ENCODE results near the gene ADAMTS19.
"Not testable (repeated sequence)": the region's sequence is repeated elsewhere in the genome, so short reads cannot be mapped to it uniquely, and the experiment has no call there.

ADAMTS19 gene

DNA sequence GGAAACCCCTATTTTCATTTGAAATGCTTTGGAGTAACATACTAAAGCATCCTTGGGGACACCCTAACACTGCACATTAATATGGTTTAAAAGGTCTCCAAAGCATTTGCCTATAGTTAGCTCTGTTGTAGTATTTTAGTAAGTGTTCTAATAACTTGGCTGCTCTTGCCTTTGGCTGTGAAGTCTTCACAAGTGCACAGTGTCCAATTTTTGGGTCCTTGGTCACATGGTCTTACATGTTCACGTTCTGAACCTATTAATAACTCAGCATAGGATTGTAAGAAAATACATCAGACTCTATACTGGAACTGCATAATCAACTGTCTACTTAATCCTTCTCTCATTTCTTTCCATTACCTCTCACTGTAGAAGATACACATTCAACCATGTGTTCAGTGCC lies 17.4 kb downstream of the ADAMTS19 start:
- DNase-seq (ENCODE audit: low read depth): no peak

- no peak for DNase-seq (ENCODE audit: low read depth)
These were observed 21.1 kb downstream of the ADAMTS19 start for GRCh38 chr5:129481161-129481560.

- DNase-seq (ENCODE audit: low read depth): no peak
These were observed 36.3 kb downstream of the ADAMTS19 start for GRCh38 chr5:129496421-129496820.

DNA sequence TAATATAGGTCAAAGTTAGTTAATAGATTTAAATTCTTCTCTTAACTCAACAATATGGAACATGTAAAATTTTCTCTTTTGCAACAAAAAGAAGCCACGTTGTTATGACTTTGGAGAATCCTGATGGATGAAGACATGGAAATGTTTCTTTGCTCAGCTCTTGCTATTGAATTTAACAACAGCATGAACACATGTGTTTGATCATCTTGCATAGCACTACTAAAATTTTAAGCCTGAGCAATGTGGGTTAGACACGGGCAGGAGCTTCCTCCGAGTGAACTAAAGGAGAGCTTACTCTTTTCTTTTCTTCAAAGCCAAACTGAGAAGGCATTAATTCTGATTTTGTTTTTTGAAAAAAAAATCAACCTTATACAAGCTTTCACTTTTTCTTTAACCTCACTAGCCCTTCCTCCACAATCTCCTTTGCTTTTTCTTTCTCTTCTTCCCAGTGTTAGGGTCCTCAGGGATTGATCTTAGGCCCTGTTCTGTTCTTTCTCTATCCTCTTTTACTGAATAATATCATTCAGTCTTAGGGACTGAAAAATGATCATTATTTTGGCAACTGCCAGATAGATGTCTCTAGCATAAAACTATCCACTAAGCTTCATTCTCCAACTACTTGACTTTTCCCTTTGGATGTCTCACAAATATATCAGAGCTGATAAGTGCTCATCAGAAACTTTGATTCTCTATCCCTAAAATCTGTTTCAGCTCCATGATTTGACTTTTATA lies 36.9 kb downstream of the ADAMTS19 start:
- DNase-seq (ENCODE audit: low read depth): no peak

DNA sequence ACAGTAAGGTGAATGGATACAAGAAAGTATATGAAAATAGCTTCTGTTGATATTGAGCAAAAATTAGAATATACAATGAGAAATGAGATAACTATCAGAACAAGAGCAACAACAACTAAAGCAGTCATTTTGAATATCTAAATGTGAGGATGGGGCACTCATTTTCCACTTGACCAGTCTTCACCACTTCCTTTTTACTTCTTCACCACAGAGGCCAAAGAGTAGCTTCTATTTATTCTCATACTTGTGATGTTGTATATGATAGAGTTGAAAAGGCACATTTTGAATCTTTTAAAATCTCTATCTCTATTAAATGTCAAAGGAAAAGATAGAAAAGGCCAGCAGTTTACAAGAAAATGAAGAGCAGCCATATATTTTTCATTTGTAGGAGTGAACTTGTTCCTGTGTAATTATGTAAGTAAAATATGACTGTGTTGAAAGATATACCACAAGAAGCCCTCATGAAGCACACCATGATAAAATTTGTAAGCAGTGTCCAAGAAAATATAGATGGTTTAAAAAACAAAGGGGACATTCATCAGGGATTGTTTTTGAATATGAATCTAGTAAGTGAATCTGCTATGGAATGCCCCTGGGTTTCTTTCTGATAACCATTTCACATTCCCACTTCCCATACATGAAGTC lies 39.2 kb downstream of the ADAMTS19 start:
- no peak for DNase-seq (ENCODE audit: low read depth)

DNA sequence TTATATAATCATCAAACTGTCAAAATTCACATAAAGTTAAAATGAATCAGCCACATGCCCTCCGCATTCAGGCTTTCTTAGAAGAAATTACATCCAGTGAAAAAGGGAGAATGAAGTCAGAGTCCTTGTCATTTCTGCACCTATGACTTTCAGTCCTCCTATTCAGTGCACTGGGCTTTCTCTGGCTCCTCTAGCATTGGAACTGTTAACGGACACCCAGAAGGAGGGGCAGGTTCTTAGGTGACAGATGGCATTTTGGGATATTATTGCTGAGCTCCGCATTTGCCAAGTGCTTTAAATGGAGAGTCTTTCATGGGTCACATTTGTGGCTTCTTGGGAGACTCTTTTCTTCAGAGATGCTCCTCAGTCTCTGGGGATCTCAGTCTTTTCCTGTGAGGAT lies 40.0 kb downstream of the ADAMTS19 start:
- no peak for DNase-seq (ENCODE audit: low read depth)

- DNase-seq (ENCODE audit: low read depth): peak; percentile 32
These were observed 46.0 kb downstream of the ADAMTS19 start for GRCh38 chr5:129506086-129506485.

- DNase-seq (ENCODE audit: low read depth): no peak
These were observed 46.9 kb downstream of the ADAMTS19 start for GRCh38 chr5:129506950-129507349.

- DNase-seq (ENCODE audit: low read depth): no peak
These were observed 47.4 kb downstream of the ADAMTS19 start for GRCh38 chr5:129507527-129507926.

DNA sequence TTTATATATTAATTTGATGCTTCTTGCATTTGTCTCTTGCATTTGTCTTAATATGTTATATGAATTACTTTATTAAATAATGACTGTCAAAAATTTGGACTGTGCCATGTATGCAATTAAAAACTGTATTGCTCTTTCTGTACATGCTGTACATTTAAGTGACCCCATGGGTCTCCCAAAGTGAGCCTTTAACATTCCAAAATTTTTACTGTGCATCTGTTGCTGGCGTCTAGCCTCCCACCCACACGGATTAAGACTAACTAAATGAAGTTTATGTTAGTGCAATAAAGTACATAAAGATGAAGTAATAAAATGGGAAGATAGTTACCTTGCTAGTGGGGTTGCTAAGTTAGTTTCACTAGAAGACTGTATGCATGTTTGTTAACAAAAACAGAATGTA lies 48.5 kb downstream of the ADAMTS19 start:
- no peak for DNase-seq (ENCODE audit: low read depth)

- no peak for DNase-seq (ENCODE audit: low read depth)
These were observed 49.4 kb downstream of the ADAMTS19 start for GRCh38 chr5:129509363-129509975.

DNA sequence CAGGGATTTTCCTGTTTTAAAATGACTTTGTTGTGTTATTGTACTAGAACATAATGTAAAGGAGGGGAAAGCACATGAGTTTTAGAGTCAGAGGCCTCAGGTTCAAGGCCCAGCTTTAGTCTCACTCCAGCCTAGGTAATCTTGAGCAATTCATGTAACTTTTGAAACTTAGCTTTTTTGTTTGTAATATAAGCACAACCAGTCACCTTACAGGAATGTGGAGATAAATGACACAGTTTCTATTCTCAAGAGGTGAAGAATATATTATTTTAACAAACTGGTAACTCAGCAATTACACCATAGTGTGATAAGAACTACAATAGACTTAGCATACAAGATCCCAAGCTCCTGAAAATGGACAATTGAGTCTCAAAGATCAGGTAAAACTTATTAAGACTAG lies 51.2 kb downstream of the ADAMTS19 start:
- DNase-seq (ENCODE audit: low read depth): no peak

DNA sequence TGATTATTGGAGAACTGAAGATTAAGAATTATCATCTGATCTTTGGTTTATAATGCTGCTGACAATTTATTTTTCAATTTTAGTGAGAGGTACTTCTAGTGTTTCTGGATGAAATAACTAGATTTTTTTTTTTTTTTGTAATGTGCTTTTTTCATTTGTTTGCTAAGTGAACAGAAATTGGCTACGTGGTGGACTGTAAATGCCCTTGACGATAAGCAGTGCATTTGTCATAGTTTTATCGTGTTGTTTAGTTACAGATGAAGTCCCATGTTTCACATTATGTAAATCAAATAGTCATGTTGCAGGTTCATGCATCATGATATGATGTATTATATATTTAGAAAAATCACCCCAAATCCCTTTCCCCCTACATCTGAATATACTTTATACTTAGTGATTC lies 81.0 kb downstream of the ADAMTS19 start:
- DNase-seq (ENCODE audit: low read depth): no peak

DNA sequence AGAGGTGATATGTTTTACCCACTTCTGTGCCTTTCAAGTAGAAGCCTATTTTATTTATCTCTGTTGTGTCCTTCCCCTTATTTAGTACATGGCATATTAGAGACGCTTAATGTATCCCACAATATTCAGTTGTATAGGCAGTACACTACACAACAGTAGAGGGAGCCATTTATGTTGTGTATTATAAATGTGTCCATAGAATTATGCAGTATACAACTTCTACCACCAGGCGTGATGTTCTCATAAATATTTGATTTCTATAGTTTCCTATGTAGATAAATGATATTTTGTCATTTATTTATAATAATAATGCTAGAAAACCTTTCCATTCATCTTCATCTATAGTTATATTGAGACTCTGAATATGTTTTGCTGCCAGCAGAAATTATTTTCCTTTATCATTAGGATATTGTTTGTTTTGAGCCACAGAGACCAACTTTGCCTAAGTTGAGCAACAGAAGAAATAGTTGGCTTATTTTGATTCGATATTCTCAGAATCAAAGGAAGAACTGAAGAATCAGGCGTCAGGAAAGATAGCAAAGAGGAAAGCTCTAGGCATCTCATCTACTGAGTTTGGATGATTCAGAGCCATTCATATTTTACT lies 81.7 kb downstream of the ADAMTS19 start:
- peak; percentile 66 for DNase-seq (ENCODE audit: low read depth)

GRCh38 chr5:129547137-129547536 lies 87.0 kb downstream of the ADAMTS19 start:
- DNase-seq (ENCODE audit: low read depth): no peak

- peak; percentile 41 for DNase-seq (ENCODE audit: low read depth)
These were observed 94.2 kb downstream of the ADAMTS19 start for GRCh38 chr5:129554134-129554904.

DNA sequence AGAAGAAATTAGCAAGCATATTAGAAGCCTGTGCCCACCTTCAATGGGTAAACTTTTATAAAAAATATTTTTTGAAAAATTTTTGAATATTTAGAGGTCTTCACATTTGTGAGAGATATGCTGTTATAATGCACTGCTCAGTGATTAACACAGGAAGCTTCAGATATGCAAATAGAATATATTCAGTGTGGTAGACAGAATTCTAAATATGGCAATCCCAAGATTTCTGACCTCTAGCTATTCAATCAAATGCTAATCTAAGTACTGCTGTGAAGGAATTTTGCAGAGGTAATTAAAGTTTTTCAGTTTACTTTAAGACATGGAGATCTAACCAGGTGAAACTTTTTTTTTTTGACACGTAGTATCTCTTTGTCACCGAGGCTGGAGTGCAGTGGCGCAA lies 103.5 kb downstream of the ADAMTS19 start:
- DNase-seq (ENCODE audit: low read depth): no peak

DNA sequence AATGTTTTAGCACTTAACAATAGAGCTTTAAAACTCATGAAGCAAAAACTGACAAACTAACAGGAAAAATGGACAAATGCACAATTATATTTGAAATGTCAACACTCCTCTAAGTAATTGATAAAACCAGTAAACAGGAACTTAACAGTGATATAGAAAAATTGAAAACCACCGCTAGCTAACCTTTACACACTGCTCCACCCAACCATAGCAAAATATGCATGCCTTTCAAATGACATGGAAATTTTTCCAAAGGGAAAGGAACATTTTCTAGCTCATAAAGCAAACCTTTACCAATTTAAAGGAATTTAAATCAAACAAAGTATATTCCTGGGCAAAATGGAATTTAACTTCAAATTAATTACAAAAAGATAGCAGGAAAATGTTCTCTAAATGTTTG lies 109.2 kb downstream of the ADAMTS19 start:
- DNase-seq (ENCODE audit: low read depth): no peak

- no peak for DNase-seq (ENCODE audit: low read depth)
These were observed 112.0 kb downstream of the ADAMTS19 start for GRCh38 chr5:129572060-129572459.

- DNase-seq (ENCODE audit: low read depth): not testable (repeated sequence)
These were observed 124.4 kb downstream of the ADAMTS19 start for GRCh38 chr5:129584496-129584895.

DNA sequence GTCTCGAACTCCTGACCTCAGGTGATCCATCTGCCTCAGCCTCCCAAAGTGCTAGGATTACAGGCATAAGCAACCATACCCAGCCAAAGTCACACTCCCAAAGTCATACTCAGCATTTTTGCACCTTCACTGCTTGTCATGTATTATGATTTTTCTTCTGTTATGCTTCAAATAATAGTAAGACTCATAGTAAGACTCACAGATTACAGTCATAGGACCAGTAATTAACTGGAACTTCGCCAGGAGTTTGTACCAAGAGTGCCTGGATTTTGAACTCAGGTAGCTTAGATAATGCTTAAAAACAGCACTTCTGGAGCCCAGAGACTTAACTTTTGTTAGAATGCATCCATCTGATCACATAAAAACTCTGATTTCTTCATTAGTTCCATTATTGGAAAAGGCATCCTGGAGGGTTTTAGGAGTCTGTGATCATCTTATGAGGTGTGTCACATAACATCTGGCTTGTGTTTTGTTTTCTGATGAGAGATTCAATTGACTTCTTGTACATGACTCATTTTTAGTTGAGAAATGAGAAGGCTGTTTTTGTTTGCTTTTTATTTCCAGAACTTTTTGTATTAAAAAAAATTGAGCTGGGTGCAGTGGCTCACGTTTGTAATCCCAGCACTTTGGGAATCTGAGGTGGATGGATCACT lies 131.5 kb downstream of the ADAMTS19 start:
- DNase-seq (ENCODE audit: low read depth): peak; percentile 2

GRCh38 chr5:129593525-129593924 lies 133.4 kb downstream of the ADAMTS19 start:
- DNase-seq (ENCODE audit: low read depth): peak; percentile 1

Measured in ELR (cell line).